GM19240 (cell line): ENCODE measurements around the gene UQCR11.
A peak's percentile ranks its signal among the peaks of the same experiment; 100 is the strongest.

Source experiments
- DNase-seq: peaks from one replicate; pipeline ENCODE4 v3.0.0; 2011; ENCODE audit warnings: low spot score; ENCODE audit not compliant: insufficient read length

The UQCR11 gene

DNA sequence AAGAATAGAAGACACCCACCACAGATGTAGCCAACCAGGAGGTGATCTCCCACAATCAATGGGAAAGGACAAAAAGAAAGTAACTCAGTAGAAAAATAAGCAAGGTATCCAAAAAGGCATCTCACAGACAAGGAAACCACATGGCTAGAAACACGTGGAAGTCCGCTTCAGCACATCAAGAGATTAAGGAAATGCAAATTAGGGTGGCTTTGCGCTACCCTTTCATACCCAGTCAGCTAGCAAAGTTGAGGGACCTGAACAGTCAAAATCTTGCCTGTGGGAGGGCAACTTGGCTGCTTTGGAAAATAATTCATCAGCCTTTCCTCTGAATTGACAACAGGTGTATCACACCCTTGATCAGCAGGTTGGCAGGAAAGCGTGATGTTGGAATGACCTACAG, 11.6 kb upstream of the UQCR11 start:
- DNase-seq, result no peak

DNA sequence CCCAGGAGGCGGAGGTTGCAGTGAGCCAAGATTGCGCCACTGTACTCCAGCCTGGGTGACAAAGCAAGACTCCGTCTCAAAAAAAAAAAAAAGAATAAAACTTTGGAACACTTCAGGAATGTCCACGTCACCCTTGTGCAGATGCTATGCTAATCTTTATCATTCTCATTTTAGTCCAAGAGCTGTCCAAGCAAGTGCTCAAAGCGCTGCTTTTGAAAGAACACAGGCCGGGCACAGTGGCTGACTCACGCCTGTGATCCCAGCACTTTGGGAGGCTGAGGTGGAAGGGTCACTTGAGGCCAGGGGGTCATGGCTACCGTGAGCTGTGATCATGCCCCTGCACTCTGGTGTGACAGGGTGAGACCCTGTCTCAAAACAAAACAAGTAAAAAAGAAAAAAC, 11.1 kb upstream of the UQCR11 start:
- no peak for DNase-seq

DNA sequence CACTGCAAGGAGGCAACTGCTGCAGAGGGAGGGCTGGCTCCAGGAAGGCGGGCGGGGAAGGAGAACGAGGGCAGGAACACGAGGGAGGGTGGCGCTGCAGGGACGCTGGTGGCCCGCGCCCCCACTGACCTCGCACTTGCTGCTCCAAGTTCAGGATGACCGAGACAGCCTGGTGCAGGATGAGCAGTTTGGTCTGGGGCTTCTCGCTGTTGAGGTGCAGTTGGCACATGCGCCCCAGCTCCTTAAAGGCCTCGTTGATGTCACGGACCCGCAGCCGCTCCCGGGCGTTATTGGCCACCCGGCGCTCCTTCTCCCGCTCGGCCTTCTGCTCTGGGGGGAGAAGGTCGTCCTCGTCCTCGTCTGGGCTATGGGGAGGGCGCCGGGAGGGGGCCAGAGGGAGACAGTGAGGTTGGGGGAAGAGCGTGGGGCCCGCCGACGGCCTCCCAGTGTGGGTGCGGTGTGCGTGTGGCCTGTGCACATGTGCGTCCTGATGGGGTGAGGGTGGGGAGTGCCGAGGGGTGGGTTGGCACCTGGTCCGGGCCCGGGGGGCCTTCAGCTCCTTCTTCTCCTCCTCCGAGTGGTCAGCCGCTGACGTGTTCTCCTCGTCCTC, 10.0 kb upstream of the UQCR11 start:
- no peak for DNase-seq

- DNase-seq, result no peak
Observed at GRCh38 chr19:1613808-1614570, 8.7 kb upstream of the UQCR11 start.

GRCh38 chr19:1613146-1613545, 7.9 kb upstream of the UQCR11 start:
- DNase-seq, result no peak

DNA sequence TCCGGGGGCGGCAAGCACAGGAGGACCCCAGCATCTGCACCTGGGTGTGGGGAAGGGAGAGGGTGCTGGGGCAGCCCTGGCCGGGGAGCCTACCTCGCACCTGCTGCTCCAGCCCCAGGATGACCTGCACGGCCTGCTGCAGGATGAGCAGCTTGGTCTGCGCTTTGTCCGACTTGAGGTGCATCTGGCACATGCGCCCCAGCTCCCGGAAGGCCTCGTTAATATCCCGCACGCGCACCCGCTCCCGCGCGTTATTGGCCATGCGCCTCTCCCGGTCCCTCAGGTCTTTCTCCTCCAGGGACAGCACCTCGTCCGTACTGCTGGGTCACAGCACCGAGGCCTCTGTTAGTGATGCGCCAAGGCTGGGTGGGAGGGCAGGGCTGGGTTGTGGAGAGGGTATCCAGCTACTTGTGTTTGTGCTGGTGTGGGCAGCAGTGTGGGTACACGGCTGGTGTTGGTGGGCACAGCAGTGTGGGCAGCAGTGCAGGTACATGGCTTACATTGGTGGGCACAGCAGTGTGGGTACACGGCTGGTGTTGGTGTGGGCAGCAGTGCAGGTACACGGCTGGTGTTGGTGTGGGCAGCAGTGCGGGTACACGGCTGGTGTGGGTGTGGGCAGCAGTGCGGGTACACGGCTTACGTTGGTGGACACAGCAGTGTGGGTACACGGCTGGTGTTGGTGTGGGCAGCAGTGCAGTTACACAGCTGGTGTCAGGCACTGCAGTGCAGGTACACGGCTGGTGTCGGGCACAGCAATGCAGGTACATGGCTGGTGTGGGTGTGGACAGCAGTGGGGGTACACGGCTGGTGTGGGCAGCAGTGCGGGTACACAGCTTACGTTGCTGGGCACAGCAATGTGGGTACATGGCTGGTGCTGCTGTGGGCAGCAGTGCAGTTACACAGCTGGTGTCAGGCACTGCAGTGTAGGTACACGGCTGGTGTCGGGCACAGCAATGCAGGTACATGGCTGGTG, 7.1 kb upstream of the UQCR11 start:
- no peak for DNase-seq

DNA sequence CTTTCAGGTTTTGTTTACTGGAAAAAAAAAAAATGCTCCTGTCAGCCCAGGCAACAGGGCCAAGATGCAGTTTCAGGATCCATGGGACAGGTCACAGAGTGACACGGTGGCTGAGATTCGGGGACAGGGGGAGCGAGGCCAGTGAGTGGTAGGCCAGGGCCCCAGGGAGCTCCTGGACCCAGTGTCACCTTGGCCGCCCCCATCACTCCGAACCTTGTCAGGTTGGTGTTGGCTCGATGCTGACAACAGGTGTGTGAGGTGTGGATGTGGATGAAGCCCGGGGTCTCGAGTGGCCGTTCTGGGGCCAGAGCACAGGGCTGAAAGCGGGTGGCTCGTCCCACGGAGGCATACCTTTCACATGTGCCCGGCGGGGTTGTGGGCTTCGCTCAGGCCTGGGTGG, 6.1 kb upstream of the UQCR11 start:
- no peak for DNase-seq

- no peak for DNase-seq
Observed at GRCh38 chr19:1610579-1610978, 5.3 kb upstream of the UQCR11 start.

- no peak for DNase-seq
Observed at GRCh38 chr19:1609680-1610474, 4.6 kb upstream of the UQCR11 start.

- no peak for DNase-seq
Observed at GRCh38 chr19:1609103-1609396, 3.8 kb upstream of the UQCR11 start.

DNA sequence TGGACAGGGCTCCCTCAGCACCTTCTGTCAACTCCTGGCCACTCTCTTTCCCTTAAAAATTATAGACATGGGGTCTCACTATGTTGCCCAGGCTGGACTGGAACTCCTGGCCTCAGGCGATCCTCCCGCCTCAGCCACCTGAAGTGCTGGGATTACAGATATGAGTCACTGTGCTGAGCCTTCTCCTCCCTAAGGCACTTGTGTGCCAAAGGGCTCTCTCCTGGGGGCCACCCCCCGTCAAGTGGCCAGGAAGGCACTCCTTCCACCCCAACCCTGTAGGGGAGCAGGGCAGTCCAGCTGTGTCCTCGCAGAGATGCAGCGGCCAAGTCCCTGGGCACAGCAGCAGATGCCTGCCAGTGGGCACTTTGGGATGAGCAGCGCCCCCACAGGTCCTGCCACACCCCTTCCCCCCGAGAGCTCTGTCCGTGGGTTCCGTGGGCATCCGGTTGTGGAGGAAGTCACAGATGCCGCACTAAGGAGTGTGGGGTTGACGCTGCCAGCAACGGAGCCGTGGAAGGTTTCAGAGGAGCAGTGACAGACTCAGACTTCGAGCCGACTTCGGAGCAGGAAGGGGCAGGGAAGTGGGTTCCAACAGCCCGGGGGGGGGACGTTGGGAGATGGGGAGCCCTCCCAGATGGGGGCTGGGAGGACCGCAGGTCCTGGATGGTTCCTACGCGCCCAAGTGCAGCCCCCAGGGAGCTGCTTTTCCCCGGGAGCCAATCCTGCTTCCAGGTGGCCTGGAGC, 3.3 kb upstream of the UQCR11 start:
- DNase-seq, result no peak

DNA sequence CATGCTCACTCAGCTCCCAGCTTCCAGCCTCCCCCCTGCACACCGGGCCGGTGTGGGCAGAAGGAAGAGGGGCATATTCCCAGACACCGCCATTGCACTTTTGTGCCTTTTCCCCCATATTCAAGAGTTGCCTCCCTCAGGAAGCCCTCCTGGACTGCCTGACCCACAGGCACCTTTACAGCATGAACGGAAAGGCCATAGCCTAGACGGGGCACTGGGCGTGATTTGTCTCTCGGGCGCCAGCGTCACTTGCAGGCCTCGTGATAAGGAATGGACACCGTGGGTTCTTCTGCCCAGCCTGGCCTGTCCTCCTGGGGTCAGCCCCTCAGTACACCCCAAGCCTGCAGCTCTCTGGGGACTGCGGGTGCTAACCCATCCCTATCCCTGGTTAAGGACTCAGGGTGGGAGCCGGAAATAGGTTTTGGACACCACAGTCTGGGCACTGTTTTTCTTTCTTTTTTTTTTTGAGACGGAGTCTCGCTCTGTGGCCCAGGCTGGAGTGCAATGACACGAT, 933 bp upstream of the UQCR11 start:
- no peak for DNase-seq

DNA sequence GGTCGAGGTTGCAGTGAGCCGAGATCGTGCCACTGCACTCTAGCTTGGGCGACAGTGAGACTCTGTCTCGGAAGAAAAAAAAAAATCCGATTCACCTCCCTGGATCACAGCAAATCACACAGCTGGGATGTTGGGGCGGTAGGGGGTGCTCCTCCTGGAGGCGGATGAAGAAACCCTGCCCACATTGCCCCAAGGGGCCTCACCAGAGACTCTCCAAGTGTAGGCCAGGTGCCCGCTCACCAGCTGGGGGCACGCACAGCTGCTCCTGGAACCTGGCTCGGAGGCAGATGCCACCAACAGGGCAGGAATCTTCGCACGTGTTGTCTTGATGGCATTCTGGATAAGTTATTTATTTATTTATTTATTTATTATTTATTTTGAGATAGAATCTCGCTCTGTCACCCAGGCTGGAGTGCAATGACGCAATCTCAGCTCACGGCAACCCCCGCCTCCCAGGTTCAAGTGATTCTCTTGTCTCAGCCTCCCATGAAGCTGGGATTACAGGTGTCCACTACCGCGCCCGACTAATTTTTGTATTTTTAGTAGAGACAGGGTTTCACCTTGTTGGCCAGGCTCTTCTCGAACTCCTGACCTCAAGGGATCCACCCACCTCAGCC, 3.1 kb downstream of the UQCR11 start:
- DNase-seq, result no peak

GRCh38 chr19:1601613-1602064, 3.6 kb downstream of the UQCR11 start:
- DNase-seq, result no peak

GRCh38 chr19:1599460-1599846, 5.8 kb downstream of the UQCR11 start:
- no peak for DNase-seq

GRCh38 chr19:1598777-1599459, 6.3 kb downstream of the UQCR11 start:
- no peak for DNase-seq

GRCh38 chr19:1593501-1593772, 11.8 kb downstream of the UQCR11 start:
- no peak for DNase-seq

DNA sequence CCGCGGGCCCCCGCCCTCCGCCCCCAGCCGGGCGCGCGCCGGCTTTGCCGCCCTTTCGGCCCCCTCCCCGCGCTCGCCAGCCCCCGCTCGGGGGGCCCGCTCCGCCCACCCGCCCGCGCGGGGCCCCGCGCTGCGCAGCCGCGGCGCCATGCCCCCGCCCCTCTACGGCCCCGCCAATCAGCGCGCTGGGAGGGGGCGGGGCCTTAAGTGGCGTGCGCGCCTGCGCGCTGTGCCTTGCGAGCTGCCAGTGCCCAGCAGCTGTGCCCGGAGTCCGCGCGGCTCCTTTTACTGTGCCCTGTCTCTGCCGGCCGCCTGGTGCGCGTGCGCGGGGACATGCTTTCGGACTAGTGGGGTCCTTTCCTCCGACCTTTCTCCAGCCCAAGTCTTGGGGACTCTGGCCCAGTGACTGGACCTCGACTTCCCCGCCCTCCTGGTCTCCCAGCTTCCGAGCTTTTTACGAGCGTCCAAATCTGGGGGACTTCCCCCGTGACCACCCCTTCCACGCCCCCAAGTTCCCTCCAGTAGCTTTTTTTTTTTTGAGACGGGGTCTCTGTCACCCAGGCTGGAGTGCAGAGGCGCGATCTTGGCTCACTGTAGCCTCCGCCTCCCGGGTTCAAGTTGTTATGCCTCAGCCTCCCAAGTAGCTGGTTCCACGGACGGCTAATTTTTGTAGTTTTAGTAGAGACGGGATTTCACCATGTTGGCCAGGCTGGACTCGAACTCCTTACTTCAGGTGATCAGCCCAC, 12.3 kb downstream of the UQCR11 start, which contains the start of gene MBD3:
Gene MBD3 (minus strand): TSS at position 111 of the 746 bp plus-strand sequence. CDS start 234 bp downstream, outside the sequence.
- DNase-seq, result peak; percentile 97
